HG02943 (cell line): Measurements from ENCODE around the gene LRRC1.
"Not testable (repeated sequence)": the region's sequence is repeated elsewhere in the genome, so short reads cannot be mapped to it uniquely, and the experiment has no call there.

Source experiments
- ATAC-seq: cut with Tn5 transposase; IDR thresholded peaks from one replicate; pipeline ENCODE4 v1.9.1; 2021; ENCODE audit warnings: mild to moderate bottlenecking, low read depth, moderate library complexity; ENCODE audit not compliant: unreplicated experiment

Gene LRRC1

DNA sequence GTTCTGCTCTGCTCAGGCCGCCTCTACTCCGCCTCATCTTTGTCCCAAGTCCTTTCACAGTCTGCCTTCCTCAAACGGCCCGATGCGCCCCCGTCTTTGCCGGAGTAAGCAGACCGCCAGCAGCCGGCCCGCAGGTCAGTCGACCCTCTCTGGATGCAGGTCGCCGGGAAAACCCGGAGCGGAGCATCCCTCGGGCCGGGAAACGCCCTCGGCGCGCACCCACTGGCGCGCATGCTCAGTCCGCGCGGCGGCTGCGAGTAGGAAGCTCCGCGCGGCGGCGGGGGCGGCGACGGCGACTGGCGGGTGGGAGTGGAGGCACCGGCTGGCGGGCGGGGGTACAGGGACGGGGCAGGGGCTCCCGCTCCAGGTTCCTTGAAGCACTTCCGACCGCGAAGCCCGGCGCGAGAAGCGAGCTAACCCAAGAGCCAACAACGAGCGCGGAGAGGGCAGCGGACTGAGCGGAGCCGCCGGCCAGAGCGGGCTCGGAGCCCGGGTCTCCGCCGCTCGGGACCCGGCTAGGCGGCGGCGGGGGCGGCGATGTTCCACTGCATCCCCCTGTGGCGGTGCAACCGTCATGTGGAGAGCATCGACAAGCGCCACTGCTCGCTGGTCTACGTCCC lies at the start of gene LRRC1:
Gene LRRC1, plus strand, starts transcription at position 286 of the 620 bp plus-strand sequence. Its CDS starts 252 bp downstream, at position 538.
- peak; percentile 66 for ATAC-seq

DNA sequence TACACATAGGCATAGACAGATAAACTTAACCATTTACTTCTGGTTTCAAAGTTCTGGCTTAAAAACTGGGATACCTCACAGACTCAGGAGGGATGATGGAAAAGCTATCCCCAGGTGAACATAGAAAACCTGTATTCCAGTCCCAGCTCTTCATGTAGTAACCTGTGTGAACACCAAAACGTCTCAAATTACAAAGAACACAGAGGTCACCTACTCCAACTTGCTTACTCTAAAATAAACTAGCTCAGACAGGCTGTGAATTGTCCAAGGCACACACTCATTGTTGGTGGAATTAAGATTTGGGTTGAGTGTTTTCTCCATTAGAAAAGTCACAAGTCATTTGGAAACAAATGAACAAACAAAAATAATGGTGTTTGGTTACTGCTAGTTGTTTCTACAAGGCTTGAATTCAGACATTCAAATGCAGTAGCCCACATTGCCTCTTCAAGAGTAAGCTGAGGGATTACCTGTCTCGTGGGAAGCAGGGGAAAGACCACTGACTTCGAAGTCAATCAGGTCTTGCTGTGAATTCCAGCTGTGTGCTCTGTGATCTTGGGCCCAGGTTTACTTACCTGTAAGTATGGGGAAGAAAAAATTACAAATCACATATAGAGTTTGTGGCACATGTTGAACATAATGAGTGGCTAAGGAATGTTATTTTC lies 48.2 kb upstream of the LRRC1 start:
- no peak for ATAC-seq

DNA sequence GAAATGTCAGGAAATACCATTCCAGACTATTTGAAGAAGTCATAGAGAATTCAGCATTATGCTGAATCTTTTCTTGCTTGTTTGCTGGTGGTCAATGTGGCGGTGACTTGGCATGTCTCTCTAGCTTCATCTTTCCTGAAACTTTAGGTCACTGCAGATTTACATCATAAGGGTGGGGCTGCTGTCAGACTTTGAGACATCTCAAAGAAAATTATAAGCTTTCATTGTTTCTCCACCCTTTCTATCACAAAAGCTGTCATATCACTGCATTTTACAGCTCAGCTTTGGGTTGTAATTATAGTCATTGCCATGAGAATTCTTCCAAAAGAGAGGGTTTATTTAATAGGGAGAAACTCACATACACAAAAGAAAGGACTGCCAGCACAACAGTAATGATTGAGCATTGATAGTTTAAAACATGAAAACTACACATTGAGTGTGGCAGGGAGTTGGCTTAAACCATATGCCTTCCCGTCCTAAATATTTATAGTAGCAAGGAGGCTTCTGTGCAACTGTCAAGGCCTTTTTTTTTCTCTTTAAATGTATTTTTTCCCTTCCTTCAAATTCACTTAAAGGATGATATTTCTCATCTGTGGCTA lies 44.7 kb upstream of the LRRC1 start:
- ATAC-seq: no peak

DNA sequence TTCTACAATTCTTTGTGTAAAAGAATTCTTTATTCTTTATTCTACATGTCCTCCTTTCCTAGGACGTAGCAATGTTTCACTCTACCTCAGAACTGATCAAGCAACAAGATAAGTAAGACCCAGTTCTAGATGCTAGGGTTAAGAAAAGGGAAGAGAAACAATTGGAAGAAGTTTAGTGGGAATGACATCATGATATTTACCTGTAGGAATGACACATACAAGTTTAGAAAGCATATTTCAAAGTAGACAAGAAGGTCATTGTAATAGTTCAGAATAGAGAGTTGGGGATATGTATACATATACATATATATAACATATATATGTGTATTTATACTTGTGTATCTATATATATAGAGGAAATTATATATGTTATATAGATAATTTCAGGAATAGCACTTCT lies 43.4 kb upstream of the LRRC1 start:
- ATAC-seq: no peak

DNA sequence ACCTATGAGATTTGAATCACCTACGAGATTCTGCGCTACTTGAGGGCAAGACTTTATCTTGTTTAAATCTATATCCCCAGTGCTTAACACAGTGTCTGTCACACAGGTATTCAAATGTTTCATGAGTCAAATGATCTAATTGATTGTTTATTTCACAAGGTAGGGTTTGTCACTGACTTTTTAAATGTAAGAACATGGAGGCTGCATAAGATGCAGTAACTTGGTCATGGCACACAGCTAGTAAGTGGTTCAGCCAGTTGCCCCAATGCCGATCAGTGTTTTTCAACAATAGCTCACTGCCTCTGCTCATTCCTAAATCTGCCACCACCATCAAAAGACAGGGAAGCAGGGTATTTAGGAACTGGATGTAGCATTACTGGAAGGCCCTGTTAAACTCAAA lies 42.4 kb upstream of the LRRC1 start:
- ATAC-seq: no peak

DNA sequence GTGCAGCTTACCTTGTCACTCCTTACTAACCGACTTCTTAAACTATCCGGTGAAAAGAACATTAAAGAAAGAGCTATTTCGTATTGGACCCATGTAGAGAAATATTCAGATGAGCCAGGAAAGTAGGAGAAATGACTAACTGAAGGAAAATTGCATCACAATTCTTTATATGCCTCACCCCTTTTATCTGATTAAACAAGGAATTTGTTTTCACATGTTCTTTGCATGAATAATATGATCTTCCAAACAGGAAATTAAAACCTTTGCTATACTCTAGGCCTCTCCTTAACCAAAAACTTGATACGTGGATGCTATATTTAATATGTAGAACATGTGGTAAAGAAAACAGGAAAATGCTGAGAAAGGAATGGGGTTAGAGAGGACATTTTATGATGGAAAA lies 41.9 kb upstream of the LRRC1 start:
- no peak for ATAC-seq

DNA sequence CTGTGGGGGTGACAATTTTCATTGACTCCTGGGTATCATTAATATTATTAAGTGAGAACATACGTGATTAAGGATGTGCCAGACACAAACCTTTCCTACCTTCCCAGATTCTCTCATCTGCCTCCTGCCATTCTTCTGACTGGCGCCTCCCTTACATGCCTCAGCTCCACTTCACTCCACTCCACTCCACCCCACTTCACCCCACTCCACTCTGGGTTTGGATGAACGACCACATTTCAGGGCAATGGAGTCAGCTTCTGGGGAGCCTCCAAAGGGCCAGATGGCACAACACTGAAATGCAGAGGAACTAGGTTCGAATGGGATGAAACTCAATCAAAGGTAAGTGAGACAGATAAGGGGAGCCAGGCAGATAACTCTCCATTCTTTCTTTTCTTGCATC lies 40.5 kb upstream of the LRRC1 start:
- no peak for ATAC-seq

DNA sequence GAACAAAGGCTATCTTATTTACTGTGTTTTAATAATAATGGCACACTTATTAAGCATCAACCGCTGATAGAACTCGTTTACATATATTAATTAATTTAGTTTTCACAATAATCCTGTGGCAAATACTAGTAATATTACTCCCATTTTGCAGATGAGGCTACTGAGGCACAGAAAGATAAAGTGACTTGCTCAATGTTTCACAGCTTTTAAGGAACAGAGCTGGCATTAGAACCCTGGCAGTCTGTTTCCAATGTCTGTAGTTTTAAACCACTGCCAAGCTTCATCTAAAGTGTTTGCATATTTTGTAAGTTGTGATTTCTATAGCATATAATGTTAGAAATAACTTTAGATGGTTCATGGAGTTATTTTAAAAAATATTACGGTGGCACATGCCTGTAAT lies 38.4 kb upstream of the LRRC1 start:
- ATAC-seq: no peak

DNA sequence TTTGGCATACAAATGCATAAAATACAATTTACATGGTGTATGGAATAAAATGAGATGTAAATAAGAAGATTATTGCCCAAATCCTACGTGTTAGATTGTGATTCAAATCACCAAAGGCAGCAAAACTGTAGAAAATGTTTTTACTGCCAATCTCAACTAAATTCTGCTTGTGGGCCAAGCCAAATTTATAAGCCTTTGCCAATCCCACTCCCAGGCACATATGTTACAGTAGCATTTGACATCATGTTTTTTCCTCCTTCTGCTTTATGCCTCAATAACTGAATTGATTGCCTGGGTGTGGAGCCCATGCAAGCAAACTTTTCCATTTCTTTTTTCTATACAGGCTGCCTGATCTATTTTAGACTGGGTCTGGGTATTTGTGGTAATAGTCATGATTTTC lies 36.3 kb upstream of the LRRC1 start:
- ATAC-seq: no peak

DNA sequence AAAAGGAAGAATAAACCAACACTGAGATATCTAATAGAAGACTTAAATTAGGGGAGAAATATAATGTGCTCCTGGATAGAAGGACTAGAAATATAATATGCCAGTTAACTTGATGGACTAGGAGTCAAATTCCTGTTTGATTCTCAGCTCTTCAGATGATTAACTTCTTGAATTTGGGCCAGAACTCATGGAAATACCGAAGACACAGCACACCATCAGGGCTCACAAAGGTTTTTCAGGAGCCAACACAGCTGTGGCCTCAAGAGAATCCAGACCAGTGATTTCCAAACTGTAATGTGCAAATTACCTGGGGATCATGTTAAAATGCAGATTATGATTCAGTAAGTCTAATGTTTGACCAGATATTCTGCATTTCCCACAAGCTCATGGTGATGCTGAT lies 33.8 kb upstream of the LRRC1 start:
- ATAC-seq: no peak

DNA sequence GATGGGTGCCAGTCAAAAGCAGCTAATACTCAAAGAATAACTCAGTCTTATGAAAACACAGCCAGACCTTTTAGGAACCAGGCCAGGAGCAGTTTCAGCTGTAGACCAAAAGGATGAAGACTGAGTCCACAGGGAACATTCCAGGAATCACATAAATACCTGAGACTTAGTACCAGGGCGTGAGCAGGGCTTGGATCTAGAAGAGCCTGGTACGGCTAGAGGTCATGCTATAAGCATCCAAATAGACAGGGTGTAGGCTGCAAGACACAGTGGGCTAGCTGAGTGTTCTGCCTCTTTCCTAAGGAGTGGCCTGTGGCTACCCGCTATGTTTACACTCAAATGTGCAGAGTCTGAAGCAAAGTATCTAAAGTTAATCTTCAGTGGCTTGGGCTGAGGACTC lies 29.5 kb upstream of the LRRC1 start:
- ATAC-seq: no peak

DNA sequence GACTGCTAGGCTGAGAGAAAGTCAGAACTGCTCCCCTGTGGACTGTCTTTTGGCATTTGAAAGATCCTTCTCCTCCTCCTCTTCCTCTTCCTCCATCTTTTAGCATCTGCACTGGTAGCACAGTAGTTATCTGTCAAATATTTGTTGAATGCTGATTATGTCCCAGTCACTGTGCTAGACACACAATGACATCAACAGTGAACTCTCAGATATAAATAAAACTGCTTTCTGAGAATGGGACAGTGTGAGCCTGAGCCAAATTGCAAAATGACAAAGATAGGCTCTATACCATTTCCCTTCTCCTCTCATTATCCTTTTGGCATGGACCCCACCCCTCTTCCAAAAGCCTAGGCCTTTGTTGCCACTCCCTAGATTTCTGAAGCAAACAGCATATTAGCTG lies 27.9 kb upstream of the LRRC1 start:
- ATAC-seq: no peak

DNA sequence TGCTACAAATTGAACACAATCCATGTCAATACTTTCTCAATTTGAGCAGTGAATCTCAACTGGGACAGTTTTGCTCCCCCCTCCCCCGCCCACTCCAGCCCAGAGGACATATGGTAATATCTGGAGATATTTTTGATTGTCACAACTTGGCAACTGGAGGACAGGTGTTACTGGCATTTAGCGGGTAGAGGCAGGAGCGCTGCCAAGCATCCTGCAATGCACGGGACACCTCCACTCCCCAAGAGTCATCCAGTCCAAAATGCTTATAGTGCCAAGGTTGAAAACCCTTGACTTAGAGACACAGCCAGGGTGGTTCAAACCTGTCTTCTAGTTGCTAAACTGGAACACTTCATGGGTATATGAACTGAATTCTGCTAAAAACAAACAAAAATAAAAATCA lies 26.9 kb upstream of the LRRC1 start:
- no peak for ATAC-seq

DNA sequence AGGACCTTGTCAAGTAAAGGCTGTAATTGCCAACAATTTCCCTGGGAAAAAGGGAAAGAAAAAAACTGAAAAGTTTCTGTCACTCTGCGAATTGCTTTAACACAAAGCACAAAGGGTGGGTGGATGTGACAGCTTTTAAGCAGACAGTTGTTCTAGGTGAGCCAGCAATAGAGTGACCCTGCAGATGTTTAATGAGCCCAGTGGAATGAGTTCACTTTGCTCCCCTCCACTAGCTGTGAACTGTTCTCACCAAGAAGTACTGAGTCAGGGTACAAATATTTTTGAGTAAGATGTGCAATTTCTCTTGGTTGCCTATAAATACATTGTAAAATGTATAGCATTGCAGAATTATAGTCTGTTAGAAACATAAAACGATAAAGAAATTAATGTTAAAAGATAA lies 26.2 kb upstream of the LRRC1 start:
- no peak for ATAC-seq

DNA sequence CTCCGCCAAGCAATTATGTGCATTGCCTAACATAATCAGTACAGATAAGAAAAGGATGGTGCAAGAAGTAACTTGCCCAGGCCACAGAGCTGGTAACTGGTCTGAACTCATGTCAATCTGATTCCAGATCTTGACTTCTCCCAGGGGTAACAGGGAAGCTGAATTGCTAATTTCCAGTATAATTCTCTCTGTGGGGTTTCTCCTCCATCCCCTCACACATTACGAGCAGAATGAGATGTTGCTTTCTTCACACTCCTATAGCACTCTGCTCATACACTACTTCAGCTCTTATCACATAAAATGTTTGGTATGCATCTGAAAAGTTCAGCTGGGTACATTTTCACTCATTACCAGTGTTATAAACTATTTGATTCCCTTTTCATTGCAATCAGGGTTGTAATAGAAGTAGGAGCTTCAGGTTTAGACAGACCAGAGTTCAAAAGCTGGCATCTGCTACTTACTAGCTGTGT lies 24.0 kb upstream of the LRRC1 start:
- ATAC-seq: no peak

DNA sequence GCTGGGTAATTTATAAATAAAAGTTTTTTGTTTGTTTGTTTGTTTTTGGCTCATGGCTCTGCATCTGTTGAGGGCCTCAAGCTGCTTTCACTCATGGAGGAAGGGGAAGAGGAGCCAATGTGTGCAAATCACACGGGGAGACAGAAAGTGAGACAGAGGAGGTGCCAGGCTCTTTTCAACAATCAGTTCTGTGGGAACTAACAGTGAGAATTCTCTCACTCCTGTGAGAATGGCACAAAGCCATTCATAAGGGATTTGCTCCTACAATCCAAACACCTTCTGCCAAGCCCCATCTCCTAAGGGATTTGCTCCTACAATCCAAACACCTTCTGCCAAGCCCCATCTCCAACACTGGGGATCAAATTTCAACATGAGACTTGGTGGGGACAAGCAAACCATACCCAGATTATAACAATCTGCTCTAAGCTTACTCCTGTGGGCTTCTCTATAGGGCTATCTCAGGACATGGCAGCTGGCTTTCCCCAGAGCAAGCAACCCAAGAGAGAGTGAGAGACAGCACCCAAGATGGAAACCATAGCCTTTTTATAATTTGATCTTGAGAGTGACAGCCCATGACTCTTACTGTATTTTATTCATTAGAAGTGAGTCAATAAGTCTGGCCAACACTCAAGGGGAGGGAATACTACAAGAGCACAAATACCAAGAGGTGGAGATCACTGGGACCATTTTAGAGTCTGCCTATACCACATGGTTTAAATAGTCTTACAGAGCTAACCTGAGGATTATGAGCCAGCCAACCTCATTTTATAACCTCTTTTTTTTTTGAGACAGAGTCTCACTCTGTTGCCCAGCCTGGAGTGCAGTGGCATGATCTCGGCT lies 22.8 kb upstream of the LRRC1 start:
- no peak for ATAC-seq

DNA sequence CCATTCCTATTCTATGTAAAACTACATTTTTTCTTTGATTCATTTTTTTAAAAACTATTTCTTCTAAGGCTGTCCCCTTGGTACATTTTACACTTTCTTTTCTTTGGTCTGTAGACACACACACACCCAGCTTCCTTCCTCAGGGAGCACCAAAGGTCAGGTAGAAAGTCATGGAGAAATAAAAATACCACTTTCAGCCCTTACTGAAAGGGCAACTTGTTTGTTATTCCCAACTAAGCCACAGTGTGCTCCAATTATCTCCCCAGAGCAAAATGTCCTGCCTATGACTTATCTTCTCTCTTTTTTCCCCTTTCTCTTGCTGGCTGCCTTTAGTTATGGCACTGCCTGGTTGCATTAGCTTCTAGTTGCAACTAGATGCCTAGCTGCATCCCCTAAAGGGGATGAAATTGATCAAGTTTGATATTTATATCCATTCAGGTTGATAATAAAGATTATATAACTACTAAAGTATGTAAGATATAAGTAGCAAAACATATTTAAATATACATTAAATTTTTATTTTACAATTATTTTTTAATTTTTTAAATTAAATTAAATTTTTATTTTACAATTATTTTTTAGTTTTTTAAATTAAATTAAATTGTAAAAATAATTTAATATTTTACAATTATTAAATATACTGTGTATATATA lies 21.6 kb upstream of the LRRC1 start:
- no peak for ATAC-seq

DNA sequence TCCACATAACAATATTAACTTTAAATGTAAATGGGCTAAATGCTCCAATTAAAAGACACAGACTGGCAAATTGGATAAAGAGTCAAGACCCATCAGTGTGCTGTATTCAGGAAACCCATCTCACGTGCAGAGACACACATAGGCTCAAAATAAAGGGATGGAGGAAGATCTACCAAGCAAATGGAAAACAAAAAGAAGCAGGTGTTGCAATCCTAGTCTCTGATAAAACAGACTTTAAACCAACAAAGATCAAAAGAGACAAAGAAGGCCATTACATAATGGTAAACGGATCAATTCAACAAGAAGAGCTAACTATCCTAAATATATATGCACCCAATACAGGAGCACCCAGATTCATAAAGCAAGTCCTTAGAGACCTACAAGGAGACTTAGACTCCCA lies 18.7 kb upstream of the LRRC1 start:
- ATAC-seq: not testable (repeated sequence)

DNA sequence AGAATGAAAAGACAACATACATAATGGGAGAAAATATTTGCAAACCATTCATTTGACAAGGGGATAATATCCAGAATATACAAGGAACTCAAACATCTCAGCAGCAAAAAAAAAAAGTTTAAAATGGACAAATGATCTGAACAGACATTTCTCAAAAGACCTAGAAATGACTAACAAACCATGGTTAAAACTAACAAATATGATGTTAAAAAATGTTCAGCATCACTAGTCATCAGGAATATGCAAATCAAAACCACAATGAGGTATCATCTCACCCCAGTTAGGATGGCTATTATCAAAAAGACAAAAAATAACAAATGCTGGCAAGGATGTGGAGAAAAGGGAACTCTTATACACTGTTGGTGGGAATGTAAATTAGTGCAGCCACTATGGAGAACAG lies 9.8 kb upstream of the LRRC1 start:
- not testable (repeated sequence) for ATAC-seq

DNA sequence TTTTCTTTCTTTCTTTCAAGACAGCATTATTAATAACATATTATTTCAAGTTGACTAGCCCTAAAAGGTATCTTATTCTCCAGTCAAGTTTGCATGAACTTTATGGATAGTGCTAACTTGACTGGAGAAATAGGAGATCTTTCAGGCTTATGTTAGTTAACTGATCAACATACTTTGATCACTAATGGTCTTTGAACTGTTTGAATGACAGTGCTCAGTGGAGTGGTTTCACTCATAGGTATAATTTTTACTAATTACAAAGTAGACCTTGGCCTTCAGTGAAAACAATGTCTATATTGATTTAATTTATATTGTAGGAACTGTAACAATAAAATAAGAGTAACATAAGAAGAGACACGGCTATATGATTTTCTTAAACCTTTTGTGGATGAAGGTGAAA lies 8.0 kb upstream of the LRRC1 start:
- no peak for ATAC-seq

DNA sequence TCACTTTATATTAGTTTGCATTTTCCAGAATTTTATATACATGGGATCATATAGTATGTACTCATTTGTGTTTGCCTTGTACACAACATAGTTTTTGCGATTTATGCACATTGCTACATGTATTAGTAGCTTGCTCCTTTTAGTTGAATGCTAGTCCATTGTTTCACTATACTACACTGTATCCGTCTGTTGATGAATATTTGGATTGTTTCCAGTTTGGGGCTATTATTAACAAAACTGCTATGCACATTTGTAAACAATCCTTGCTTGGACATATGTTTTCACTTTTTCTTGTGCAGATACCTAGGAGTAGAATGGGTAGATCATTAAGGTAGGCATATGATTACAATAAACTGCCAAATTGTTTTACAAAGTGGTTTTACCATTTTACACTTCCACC lies 3.9 kb upstream of the LRRC1 start:
- no peak for ATAC-seq
